Measurements from ENCODE around the gene MCM5. TPM values are rescaled to one million over a fixed set of nuclear protein-coding genes. Genes with fewer than 3 reads are reported as not detected.

MCM5 gene
- total and polyA plus RNA-seq, 2 of the 13 experiments (the other 11 are each of a cell fraction or from before 2014, with no cell fraction given): 40.2 to 93.5 TPM

GRCh38 chr22:35422145-35422544, 22.2 kb downstream of the MCM5 start (continued):
- TF ChIP-seq ZNF800 (CRISPR knock-in tag; IDR thresholded peaks at IDR 0.05): no peak
- no peak for TF ChIP-seq TAF1 (CRISPR knock-in tag; IDR thresholded peaks at IDR 0.05)
- TF ChIP-seq ZNF782 (CRISPR knock-in tag; IDR thresholded peaks at IDR 0.05; ENCODE audit: borderline replicate concordance): no peak
- TF ChIP-seq ZNF7 (CRISPR knock-in tag; IDR thresholded peaks at IDR 0.05): no peak
- TF ChIP-seq HDAC1 (CRISPR knock-in tag; IDR thresholded peaks at IDR 0.05): no peak
- no peak for TF ChIP-seq SMARCE1 (IDR thresholded peaks at IDR 0.05; ENCODE audit: borderline replicate concordance)
- TF ChIP-seq ZNF713 (CRISPR knock-in tag; IDR thresholded peaks at IDR 0.05): no peak

GRCh38 chr22:35422936-35423335, 23.0 kb downstream of the MCM5 start:
- Histone ChIP-seq H2AFZ (ENCODE audit: low read length) (no peak overlapping the region), H3K9ac (ENCODE audit: insufficient read depth, low read depth, low read length) (no peak overlapping the region), H3K4me1 (ENCODE audit: insufficient read depth, low read length) (no peaks in the 10 kb centered on the region), H3K4me3 (replicated peaks in 1 of 3; ENCODE audit: insufficient read depth in 1 of 3, low read depth in 2 of 3, low read length in 3 of 3) (no peak overlapping the region), H3K36me3 (replicated peaks in 1 of 2; ENCODE audit: control insufficient read depth in 1 of 2, insufficient read depth in 2 of 2, low read length in 2 of 2) (peaks cover 19 to 79% of the 10 kb centered on the region in 2 experiments), H3K27me3 (ENCODE audit: control insufficient read depth in 1 of 2, insufficient read depth in 2 of 2, low read length in 2 of 2) (no peaks in the 10 kb centered on the region), H3K9me3 (ENCODE audit: low read length) (no peaks in the 10 kb centered on the region), H3K27ac (ENCODE audit: extremely low read length, insufficient read depth, low read length) (no peak overlapping the region), H3K79me2 (ENCODE audit: insufficient read depth, low read length) (no peaks in the 10 kb centered on the region), H3K4me2 (ENCODE audit: low read depth, low read length) (no peak overlapping the region), H4K20me1 (ENCODE audit: insufficient read depth, low read length) (no peaks in the 10 kb centered on the region)
- BruUV-seq (replicated peaks): no TSS peak
- 100% methylated on average over 3 of the region's 9 CpGs for WGBS (ENCODE audit: low lambda C conversion rate)
- FAIRE-seq (no peak), ATAC-seq (no peak), DNase-seq (ENCODE audit: low spot score) (no peak)
- intact Hi-C loops (cut with micrococcal nuclease; ENCODE audit: unreplicated experiment) (no loop called here), in situ Hi-C loops (cut with HindIII; ENCODE audit: extremely low pct_ligation_motif_present, low pct_unique_long_range_greater_than_20kb) (no loop called here)
- CTCF ChIA-PET (ENCODE audit: low intra/inter-chr PET ratio, low total read pairs): no interaction called here
- POLR2A ChIA-PET: no interaction called here
- no peak for TF ChIP-seq ERF (CRISPR knock-in tag; IDR thresholded peaks at IDR 0.05)
- no peak for TF ChIP-seq E2F5 (CRISPR knock-in tag; conservative IDR thresholded peaks at IDR 0.05)
- no peak for TF ChIP-seq ZNF569 (CRISPR knock-in tag; IDR thresholded peaks at IDR 0.05; ENCODE audit: borderline replicate concordance)
- TF ChIP-seq ZFP36L2 (CRISPR knock-in tag; IDR thresholded peaks at IDR 0.05): no peak
- TF ChIP-seq ZMYM4 (CRISPR knock-in tag; IDR thresholded peaks at IDR 0.05): no peak
- no peak for TF ChIP-seq MLLT10 (CRISPR knock-in tag; IDR thresholded peaks at IDR 0.05)
- no peak for TF ChIP-seq ZNF878 (CRISPR knock-in tag; IDR thresholded peaks at IDR 0.05)
- TF ChIP-seq DRAP1 (CRISPR knock-in tag; IDR thresholded peaks at IDR 0.05): no peak
- no peak for TF ChIP-seq SMAD9 (CRISPR knock-in tag; IDR thresholded peaks at IDR 0.05)
- TF ChIP-seq, protein P1, sequence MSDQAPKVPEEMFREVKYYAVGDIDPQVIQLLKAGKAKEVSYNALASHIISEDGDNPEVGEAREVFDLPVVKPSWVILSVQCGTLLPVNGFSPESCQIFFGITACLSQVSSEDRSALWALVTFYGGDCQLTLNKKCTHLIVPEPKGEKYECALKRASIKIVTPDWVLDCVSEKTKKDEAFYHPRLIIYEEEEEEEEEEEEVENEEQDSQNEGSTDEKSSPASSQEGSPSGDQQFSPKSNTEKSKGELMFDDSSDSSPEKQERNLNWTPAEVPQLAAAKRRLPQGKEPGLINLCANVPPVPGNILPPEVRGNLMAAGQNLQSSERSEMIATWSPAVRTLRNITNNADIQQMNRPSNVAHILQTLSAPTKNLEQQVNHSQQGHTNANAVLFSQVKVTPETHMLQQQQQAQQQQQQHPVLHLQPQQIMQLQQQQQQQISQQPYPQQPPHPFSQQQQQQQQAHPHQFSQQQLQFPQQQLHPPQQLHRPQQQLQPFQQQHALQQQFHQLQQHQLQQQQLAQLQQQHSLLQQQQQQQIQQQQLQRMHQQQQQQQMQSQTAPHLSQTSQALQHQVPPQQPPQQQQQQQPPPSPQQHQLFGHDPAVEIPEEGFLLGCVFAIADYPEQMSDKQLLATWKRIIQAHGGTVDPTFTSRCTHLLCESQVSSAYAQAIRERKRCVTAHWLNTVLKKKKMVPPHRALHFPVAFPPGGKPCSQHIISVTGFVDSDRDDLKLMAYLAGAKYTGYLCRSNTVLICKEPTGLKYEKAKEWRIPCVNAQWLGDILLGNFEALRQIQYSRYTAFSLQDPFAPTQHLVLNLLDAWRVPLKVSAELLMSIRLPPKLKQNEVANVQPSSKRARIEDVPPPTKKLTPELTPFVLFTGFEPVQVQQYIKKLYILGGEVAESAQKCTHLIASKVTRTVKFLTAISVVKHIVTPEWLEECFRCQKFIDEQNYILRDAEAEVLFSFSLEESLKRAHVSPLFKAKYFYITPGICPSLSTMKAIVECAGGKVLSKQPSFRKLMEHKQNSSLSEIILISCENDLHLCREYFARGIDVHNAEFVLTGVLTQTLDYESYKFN (CRISPR knock-in tag; conservative IDR thresholded peaks at IDR 0.05): no peak
- TF ChIP-seq PAF1 (CRISPR knock-in tag; IDR thresholded peaks at IDR 0.05): no peak
- no peak for TF ChIP-seq SALL2 (CRISPR knock-in tag; IDR thresholded peaks at IDR 0.05)

Measured in HepG2 (cell line).